ENCODE data around the gene SMARCAD1. TPM values are rescaled to one million over a fixed set of nuclear protein-coding genes. Genes with fewer than 3 reads are reported as not detected.

The SMARCAD1 gene
- total RNA-seq, 1 experiment from 2014 or later: 45.3 TPM

DNA sequence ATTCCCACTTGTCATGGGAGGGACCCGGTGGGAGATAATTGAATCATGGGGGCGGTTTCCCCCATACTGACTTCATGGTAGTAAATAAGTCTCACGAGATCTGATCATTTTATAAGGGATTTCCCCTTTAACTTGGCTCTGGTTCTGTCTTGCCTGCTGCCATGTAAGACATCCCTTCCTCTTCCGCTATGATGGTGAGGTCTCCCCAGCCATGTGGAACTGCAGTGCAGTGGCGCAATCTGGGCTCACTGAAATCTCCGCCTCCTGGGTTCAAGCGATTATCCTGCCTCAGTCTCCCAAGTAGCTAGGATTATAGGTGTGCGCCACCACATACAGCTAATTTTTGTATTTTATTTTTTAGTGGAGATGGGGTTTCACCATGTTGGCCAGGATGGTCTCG is 132.1 kb downstream of the SMARCAD1 start:
- no peak for DNase-seq (ENCODE audit: extremely low read depth, low read depth)

Other genes starting within 250 kb of the SMARCAD1 start
- gene HPGDS, start 135.0 kb downstream of the SMARCAD1 start, total RNA-seq (2014; rRNA removed; shearing (Covaris generic)): 28.7 and 32.3 TPM in 2 replicates
- gene PDLIM5, start 244.1 kb downstream of the SMARCAD1 start, total RNA-seq (2014; rRNA removed; shearing (Covaris generic)): 252 and 253 TPM in 2 replicates